ENCODE measurements around the gene MMP24OS.
"Not testable (repeated sequence)": the region's sequence is repeated elsewhere in the genome, so short reads cannot be mapped to it uniquely, and the experiment has no call there.

The MMP24OS gene

GRCh38 chr20:35273449-35274171 is 4.3 kb downstream of the MMP24OS start:
- no peak for DNase-seq

GRCh38 chr20:35271904-35272303 is 6.0 kb downstream of the MMP24OS start:
- no peak for DNase-seq

- DNase-seq = no peak
Measured at GRCh38 chr20:35271073-35271882, 6.6 kb downstream of the MMP24OS start.

- no peak for DNase-seq
Measured at GRCh38 chr20:35270021-35270902, 7.7 kb downstream of the MMP24OS start.

GRCh38 chr20:35269055-35269781 is 8.7 kb downstream of the MMP24OS start:
- DNase-seq = peak; percentile 29 to 48

- no peak for DNase-seq
Measured at GRCh38 chr20:35267092-35267491, 10.8 kb downstream of the MMP24OS start.

GRCh38 chr20:35264755-35265154 is 13.2 kb downstream of the MMP24OS start:
- no peak for DNase-seq

- DNase-seq = no peak
Measured at GRCh38 chr20:35263532-35264341, 14.2 kb downstream of the MMP24OS start.

GRCh38 chr20:35262731-35263531 is 15.0 kb downstream of the MMP24OS start:
- not testable (repeated sequence) for DNase-seq

- DNase-seq = not testable (repeated sequence)
Measured at GRCh38 chr20:35262321-35262720, 15.6 kb downstream of the MMP24OS start.

GRCh38 chr20:35260426-35260825 is 17.5 kb downstream of the MMP24OS start:
- DNase-seq = no peak

GRCh38 chr20:35257175-35257909 is 20.6 kb downstream of the MMP24OS start:
- DNase-seq = no peak

GRCh38 chr20:35254448-35254999 is 23.4 kb downstream of the MMP24OS start:
- DNase-seq = no peak

GRCh38 chr20:35253010-35253409 is 24.9 kb downstream of the MMP24OS start:
- no peak for DNase-seq

- not testable (repeated sequence) for DNase-seq
Measured at GRCh38 chr20:35252598-35252997, 25.3 kb downstream of the MMP24OS start.

GRCh38 chr20:35252037-35252461 is 25.9 kb downstream of the MMP24OS start:
- no peak for DNase-seq

GRCh38 chr20:35251613-35251940 is 26.3 kb downstream of the MMP24OS start:
- no peak for DNase-seq

- DNase-seq = no peak
Measured at GRCh38 chr20:35248641-35249475, 29.1 kb downstream of the MMP24OS start.

- DNase-seq = no peak
Measured at GRCh38 chr20:35246723-35247122, 31.2 kb downstream of the MMP24OS start.
